ENCODE measurements around the gene WDR20.

The WDR20 gene

DNA sequence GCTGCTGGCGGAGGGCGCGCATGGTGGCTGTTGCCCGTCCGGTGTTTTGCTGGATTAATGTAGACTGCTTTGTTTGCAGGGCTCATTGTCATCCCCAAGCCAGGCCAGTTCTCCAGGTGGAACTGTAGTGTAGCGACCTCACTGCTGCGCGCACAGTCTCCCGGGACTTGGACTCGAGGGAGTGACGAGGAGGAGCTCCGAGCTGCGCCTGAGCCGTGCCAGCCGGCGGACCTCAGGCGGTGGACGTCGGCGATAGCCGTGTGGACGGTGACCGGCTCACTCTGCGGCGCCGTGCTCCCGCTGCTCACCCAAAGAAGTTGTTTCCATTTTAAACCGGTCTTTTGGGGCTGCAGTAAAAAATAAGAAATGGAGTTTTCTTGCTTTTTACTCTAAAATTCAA lies 83.1 kb downstream of the WDR20 start:
- no peaks in the 10 kb centered on the region for H3K4me1 ChIP-seq (ENCODE audit: insufficient read depth, low read length)
- peaks cover 13% of the 10 kb centered on the region for H3K36me3 ChIP-seq (ENCODE audit: insufficient read depth, low read length)
- no peak overlapping the region for H3K27ac ChIP-seq (ENCODE audit: low read length)
- TF ChIP-seq EZH2 (IDR thresholded peaks at IDR 0.05; ENCODE audit: borderline replicate concordance, low read depth, low read length, severe bottlenecking) = no peak
- TF ChIP-seq, protein P1, sequence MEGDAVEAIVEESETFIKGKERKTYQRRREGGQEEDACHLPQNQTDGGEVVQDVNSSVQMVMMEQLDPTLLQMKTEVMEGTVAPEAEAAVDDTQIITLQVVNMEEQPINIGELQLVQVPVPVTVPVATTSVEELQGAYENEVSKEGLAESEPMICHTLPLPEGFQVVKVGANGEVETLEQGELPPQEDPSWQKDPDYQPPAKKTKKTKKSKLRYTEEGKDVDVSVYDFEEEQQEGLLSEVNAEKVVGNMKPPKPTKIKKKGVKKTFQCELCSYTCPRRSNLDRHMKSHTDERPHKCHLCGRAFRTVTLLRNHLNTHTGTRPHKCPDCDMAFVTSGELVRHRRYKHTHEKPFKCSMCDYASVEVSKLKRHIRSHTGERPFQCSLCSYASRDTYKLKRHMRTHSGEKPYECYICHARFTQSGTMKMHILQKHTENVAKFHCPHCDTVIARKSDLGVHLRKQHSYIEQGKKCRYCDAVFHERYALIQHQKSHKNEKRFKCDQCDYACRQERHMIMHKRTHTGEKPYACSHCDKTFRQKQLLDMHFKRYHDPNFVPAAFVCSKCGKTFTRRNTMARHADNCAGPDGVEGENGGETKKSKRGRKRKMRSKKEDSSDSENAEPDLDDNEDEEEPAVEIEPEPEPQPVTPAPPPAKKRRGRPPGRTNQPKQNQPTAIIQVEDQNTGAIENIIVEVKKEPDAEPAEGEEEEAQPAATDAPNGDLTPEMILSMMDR (IDR thresholded peaks at IDR 0.05; ENCODE audit: borderline replicate concordance, extremely low read depth, low read length, poor library complexity, severe bottlenecking) = no peak
- H2AFZ ChIP-seq (ENCODE audit: low read depth, low read length) = no peak overlapping the region
- H3K9me3 ChIP-seq (ENCODE audit: insufficient read depth, low read length, severe bottlenecking) = no peaks in the 10 kb centered on the region
- DNase-seq = no peak
- H3K79me2 ChIP-seq (ENCODE audit: insufficient read depth, low read length) = no peaks in the 10 kb centered on the region
- no peaks in the 10 kb centered on the region for H3K27me3 ChIP-seq (ENCODE audit: insufficient read depth, low read length, poor library complexity)
- ATAC-seq (ENCODE audit: insufficient read depth, low read depth) = no peak
- H4K20me1 ChIP-seq (ENCODE audit: insufficient read depth, low read length) = peaks cover 15% of the 10 kb centered on the region
- H3K4me3 ChIP-seq (ENCODE audit: low read depth in 1 of 2, low read length in 2 of 2) = no peak overlapping the region
- H3K4me2 ChIP-seq (ENCODE audit: insufficient read depth, low read length) = no peak overlapping the region
- H3K9ac ChIP-seq (ENCODE audit: low read depth, low read length) = no peak overlapping the region

DNA sequence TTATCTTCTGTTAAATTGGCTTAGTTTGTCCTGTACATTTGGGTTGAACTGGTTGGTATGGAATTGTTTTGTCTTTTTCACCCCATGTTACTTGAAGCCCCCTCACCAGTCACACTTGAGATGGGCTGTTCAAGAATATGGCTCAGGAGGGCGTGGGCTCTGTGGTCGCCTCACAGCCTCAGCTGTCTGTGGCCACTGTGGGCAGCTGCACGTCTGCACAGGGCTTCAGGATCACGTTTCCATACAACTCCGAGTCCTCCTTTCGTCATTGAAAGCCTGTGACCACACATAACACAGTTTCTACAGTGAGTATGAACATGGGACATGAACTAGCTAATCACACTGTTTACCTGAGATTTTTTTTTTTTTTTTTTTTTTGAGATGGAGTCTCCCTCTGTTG lies 84.0 kb downstream of the WDR20 start:
- Histone ChIP-seq H4K20me1 (ENCODE audit: insufficient read depth, low read length) (peaks cover 9% of the 10 kb centered on the region), H3K27me3 (ENCODE audit: insufficient read depth, low read length, poor library complexity) (no peaks in the 10 kb centered on the region), H3K9ac (ENCODE audit: low read depth, low read length) (no peak overlapping the region), H3K27ac (ENCODE audit: low read length) (no peak overlapping the region), H3K4me2 (ENCODE audit: insufficient read depth, low read length) (no peak overlapping the region), H3K9me3 (ENCODE audit: insufficient read depth, low read length, severe bottlenecking) (no peaks in the 10 kb centered on the region), H3K36me3 (ENCODE audit: insufficient read depth, low read length) (peaks cover 11% of the 10 kb centered on the region), H3K4me3 (ENCODE audit: low read depth in 1 of 2, low read length in 2 of 2) (no peak overlapping the region), H2AFZ (ENCODE audit: low read depth, low read length) (no peak overlapping the region), H3K79me2 (ENCODE audit: insufficient read depth, low read length) (no peaks in the 10 kb centered on the region), H3K4me1 (ENCODE audit: insufficient read depth, low read length) (no peaks in the 10 kb centered on the region)
- TF ChIP-seq, protein P1 (IDR thresholded peaks at IDR 0.05; ENCODE audit: borderline replicate concordance, extremely low read depth, low read length, poor library complexity, severe bottlenecking) = no peak
- TF ChIP-seq EZH2 (IDR thresholded peaks at IDR 0.05; ENCODE audit: borderline replicate concordance, low read depth, low read length, severe bottlenecking) = no peak
- DNase-seq (no peak), ATAC-seq (ENCODE audit: insufficient read depth, low read depth) (no peak)

DNA sequence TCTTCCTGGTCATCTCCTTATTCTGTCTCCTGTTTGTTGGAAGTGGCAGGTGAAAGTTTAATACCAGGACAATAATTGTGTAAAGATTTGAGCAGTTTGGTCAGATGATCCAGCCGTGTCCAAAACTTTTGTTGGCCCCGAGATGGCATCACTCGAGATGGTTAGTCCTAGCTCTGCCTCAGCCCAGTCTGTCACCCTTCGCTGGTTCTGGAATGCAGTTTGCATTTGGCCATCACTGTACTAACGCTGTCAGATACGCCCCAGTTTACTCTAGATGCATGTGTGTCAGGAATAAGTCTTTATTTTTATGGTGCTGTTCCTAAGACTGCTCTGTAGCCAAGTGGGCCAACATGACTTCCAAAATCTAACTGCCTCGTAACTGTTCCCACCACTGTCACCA lies 85.7 kb downstream of the WDR20 start:
- Histone ChIP-seq H3K9ac (ENCODE audit: low read depth, low read length) (no peak overlapping the region), H3K4me2 (ENCODE audit: insufficient read depth, low read length) (no peak overlapping the region), H3K27me3 (ENCODE audit: insufficient read depth, low read length, poor library complexity) (no peaks in the 10 kb centered on the region), H3K27ac (ENCODE audit: low read length) (no peak overlapping the region), H3K9me3 (ENCODE audit: insufficient read depth, low read length, severe bottlenecking) (no peaks in the 10 kb centered on the region), H3K4me1 (ENCODE audit: insufficient read depth, low read length) (no peaks in the 10 kb centered on the region), H4K20me1 (ENCODE audit: insufficient read depth, low read length) (peaks cover 5% of the 10 kb centered on the region), H3K4me3 (ENCODE audit: low read depth in 1 of 2, low read length in 2 of 2) (no peak overlapping the region), H2AFZ (ENCODE audit: low read depth, low read length) (no peak overlapping the region), H3K36me3 (ENCODE audit: insufficient read depth, low read length) (peaks cover 5% of the 10 kb centered on the region), H3K79me2 (ENCODE audit: insufficient read depth, low read length) (no peaks in the 10 kb centered on the region)
- ATAC-seq (ENCODE audit: insufficient read depth, low read depth) (no peak), DNase-seq (no peak)
- TF ChIP-seq EZH2 (IDR thresholded peaks at IDR 0.05; ENCODE audit: borderline replicate concordance, low read depth, low read length, severe bottlenecking) = no peak
- TF ChIP-seq, protein P1 (IDR thresholded peaks at IDR 0.05; ENCODE audit: borderline replicate concordance, extremely low read depth, low read length, poor library complexity, severe bottlenecking) = no peak

DNA sequence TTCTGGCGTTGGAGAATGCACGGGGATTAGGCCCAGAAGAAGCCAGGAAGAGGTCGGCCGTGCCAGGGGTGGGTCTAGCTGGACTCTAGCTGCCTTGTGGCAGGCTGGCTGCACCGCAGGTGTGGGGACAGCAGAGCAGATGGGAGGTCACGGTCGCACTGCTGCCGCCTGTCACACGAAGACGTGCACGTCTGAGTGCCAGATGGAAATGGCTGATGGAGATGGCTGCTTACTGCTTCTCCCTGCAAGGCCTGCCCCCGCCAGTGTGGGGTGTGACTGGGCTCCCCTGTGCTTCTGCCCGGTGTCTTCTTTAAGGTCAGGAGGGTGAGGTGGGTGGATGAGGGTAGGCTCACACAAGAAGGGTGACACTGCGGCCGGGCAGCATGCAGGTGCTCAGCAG lies 86.2 kb downstream of the WDR20 start:
- Histone ChIP-seq H3K27me3 (ENCODE audit: insufficient read depth, low read length, poor library complexity) (no peaks in the 10 kb centered on the region), H4K20me1 (ENCODE audit: insufficient read depth, low read length) (peaks cover 3% of the 10 kb centered on the region), H3K79me2 (ENCODE audit: insufficient read depth, low read length) (no peaks in the 10 kb centered on the region), H3K4me1 (ENCODE audit: insufficient read depth, low read length) (no peaks in the 10 kb centered on the region), H3K9ac (ENCODE audit: low read depth, low read length) (no peak overlapping the region), H3K4me3 (ENCODE audit: low read depth in 1 of 2, low read length in 2 of 2) (no peak overlapping the region), H3K9me3 (ENCODE audit: insufficient read depth, low read length, severe bottlenecking) (no peaks in the 10 kb centered on the region), H3K4me2 (ENCODE audit: insufficient read depth, low read length) (no peak overlapping the region), H2AFZ (ENCODE audit: low read depth, low read length) (no peak overlapping the region), H3K36me3 (ENCODE audit: insufficient read depth, low read length) (peaks cover 5% of the 10 kb centered on the region), H3K27ac (ENCODE audit: low read length) (no peak overlapping the region)
- no peak for DNase-seq
- TF ChIP-seq, protein P1 (IDR thresholded peaks at IDR 0.05; ENCODE audit: borderline replicate concordance, extremely low read depth, low read length, poor library complexity, severe bottlenecking) = no peak
- no peak for TF ChIP-seq EZH2 (IDR thresholded peaks at IDR 0.05; ENCODE audit: borderline replicate concordance, low read depth, low read length, severe bottlenecking)
- ATAC-seq (ENCODE audit: insufficient read depth, low read depth) = no peak
